ENCODE data around the gene ALAD.
A peak's percentile ranks its signal among the peaks of the same experiment; 100 is the strongest.

The ALAD gene

DNA sequence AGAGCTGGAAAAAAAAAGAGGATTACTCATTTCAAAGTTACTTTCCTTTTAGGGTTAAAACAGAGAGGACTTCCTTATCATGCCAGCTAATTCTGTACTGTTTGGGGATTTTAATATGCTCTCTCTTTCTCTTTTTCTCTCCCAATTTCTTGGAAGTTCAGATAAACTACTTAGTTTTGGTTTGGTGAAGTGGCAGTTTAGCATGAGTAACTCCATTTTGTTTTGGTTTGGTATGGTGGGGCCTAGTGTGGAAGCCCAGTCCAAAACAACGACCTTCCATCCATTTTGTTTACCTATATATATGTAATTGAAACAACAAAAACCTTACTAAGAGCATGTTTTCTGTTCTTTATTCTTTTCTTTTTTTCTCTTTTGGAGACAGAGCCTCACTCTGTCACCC lies 55.4 kb downstream of the ALAD start:
- no peak for DNase-seq (ENCODE audit: low read depth)

DNA sequence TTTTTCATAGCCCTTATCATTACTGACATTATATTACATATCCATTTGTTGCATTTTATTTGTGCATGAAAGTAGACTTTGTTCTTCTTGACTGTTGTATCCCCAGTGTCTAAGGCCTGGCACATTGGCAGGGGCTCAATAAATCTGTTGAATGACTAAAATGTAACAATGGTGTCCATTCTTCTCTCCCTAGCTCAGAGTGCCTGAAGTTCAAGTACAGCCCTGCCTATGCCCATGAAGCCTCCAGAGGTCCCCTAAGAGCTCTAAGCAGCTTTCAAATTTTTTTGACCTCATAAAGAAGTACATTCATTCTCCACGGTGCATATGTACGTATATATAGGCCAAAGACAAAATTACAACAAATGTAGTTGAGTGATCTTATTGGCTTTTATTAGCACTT lies 55.9 kb downstream of the ALAD start:
- DNase-seq (ENCODE audit: low read depth): no peak

DNA sequence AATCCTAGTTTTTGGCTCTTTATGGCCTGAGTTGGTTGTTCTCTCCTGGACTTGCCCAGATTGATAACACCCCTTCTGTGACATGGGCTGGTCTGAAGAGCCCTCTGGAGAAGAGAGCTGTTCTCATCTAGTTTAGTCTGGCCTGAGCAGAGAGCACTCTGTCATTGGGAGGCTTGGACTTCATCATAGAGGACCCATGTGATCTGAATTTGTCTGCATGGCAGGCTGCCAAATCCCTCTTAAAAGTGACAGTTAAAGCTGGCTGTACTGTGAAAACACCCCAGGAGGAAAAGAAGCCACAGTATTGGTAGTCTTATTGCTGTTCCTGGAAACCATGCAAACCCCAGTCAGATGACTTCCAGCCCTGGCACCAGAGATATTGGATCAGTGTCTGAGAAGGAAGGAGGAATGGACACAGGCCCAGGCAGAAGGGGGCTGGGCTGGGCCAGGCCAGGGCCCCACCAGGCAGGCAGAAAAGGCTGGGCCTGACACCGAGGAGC lies 57.3 kb downstream of the ALAD start:
- no peak for DNase-seq (ENCODE audit: low read depth)

DNA sequence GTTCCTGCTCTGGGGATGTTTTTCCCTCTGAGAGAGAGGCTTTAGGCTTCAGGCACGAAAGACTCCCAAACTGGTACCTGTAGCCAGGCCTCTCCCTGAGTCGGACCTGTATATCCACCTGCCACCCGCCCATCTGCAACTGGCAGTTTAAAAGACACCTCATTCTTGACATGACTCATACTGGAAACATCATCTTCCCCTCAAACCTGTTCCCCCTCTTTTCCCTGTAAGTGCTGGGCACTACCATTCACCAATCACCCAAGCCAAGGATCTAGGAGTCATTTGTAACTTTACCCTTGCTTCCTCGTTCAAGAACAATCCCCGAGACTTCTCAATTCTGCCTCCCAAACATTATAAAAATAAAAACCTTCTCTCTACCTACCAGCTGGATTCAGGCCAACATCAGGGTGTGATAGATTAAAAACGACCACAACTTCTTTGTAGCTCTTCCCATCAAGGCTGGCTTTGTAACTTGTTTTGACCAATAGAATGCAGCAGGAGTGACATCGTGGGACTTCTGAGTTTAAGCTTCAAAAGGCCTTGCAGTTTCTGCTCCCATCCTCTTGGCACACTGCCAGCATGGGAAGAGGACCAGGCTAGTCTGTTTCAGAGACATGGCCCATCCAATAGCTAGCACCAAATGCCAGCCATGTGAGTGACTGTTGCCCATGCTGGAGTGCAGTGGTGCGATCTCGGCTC lies 59.2 kb downstream of the ALAD start:
- no peak for DNase-seq (ENCODE audit: low read depth)

DNA sequence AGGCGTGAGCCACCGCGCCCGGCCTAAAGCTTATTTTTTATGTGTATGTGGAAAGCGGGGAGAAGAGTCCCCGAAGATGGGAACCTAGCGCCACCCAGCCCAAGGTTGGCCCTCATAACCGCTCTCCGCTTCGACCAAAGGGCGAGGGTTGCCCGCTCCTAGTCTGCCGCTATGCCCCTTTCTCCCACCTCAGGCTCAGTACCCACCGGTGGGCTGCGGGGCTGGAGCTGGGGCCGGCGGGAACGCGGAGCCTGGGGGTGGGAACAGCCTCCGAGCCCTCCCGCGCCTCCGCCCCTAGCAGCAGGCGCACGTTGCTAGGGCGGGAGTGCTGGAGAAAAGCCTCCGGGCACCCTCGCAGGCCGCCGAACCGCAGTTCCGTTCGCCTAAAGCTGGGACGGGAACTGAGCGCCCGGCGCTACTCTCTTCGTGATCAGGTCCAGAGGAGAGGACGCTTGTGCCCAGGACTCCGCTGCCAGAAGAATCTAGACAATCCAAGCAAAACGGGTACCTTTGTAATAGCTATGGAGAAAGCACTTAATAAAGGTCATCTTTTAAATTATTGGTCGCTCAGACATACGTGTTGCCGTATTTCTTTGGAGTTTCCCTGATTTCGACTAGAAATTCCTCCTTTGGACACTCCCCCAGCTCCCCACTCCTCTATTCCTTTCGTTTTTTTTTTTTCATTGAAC lies 60.9 kb downstream of the ALAD start, which contains the start of gene WDR31:
WDR31 (minus strand) TSS at position 265 of the 689 bp plus-strand sequence. CDS start 8,253 bp downstream, outside the sequence.
- peak; percentile 75 for DNase-seq (ENCODE audit: low read depth)

DNA sequence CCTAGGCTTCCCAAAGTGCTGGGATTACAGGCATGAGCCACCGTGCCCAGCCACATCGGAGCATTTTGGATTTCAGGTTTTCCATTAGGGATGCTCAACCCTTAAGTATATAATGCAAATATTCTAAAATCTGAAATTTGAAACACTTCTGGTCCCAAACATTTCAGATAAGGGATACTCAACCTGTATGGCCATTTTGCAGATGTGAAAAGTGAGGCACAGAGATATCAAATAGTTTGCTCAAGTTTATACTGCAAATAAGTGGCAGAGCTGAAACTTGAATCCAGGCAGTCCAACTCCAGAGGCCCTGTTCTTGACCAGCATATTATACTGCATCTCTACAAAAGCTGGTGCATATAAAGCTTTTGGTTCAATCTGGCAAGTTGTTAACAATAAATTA lies 63.4 kb downstream of the ALAD start:
- no peak for DNase-seq (ENCODE audit: low read depth)

Data from activated T-helper 9 cell treated with anti-CD3 and anti-CD28 coated beads, Interleukin-2, amount 50 U/mL, for 16 hours (primary cell).